ENCODE measurements around the gene DPYSL5. TPM values are rescaled to one million over a fixed set of nuclear protein-coding genes. Genes with fewer than 3 reads are reported as not detected.

Gene DPYSL5
- total and polyA plus RNA-seq, 7 experiments from 2014 or later = not detected

DNA sequence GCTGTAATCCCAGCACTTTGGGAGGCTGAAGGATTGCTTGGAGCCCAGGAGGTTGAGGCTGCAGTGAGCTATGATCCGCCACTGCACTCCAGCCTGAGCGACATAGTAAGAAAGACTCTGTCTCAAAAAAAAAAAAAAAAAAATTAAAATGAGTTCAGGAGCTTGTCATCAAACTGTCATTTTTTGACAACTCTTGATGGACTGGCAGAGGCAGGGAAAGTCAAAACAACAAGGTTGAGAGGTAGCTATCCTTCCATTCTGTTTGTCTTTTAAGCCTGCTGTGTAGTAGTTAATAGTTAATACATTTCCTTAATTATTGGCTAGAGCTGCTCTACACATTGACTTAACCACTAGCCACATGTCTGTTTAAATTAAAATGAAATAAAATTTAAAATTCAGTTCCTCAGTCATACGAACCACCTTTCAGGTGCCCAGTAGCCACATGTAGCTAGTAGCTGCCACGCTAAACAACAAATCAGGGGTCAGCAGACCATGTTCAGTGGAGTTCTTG lies 22.7 kb downstream of the DPYSL5 start:
- Mint-ChIP-seq H3K9me3 (no peaks in the 10 kb centered on the region), H3K36me3 (no peaks in the 10 kb centered on the region), H3K27me3 (peaks cover 12 to 26% (median 16%) of the 10 kb centered on the region in 5 donors), H3K4me1 (peaks cover 0 to 2% (median 0%) of the 10 kb centered on the region in 7 donors), H3K4me3 (no peak overlapping the region), H3K27ac (no peak overlapping the region)
- DNase-seq = no peak
- H3K4me3 ChIP-seq (ENCODE audit: low read length) = no peak overlapping the region
- H3K27ac ChIP-seq (ENCODE audit: low read depth, low read length) = no peak overlapping the region
- no peaks in the 10 kb centered on the region for H3K36me3 ChIP-seq (ENCODE audit: control insufficient read depth in 2 of 3, insufficient read depth in 3 of 3, low read length in 3 of 3)
- no peaks in the 10 kb centered on the region for H3K4me1 ChIP-seq (ENCODE audit: control insufficient read depth in 2 of 2, insufficient read depth in 2 of 2, low read length in 2 of 2)
- H3K27me3 ChIP-seq (ENCODE audit: control insufficient read depth in 2 of 2, insufficient read depth in 2 of 2, low read length in 2 of 2) = no peaks in the 10 kb centered on the region
- ChIA-PET POLR2A (no interaction called here), CTCF (no interaction called here)
- ATAC-seq = no peak
- no peaks in the 10 kb centered on the region for H3K9me3 ChIP-seq (ENCODE audit: control insufficient read depth in 2 of 3, low read length in 3 of 3)
- intact Hi-C loops (cut with micrococcal nuclease) = no loop called here

DNA sequence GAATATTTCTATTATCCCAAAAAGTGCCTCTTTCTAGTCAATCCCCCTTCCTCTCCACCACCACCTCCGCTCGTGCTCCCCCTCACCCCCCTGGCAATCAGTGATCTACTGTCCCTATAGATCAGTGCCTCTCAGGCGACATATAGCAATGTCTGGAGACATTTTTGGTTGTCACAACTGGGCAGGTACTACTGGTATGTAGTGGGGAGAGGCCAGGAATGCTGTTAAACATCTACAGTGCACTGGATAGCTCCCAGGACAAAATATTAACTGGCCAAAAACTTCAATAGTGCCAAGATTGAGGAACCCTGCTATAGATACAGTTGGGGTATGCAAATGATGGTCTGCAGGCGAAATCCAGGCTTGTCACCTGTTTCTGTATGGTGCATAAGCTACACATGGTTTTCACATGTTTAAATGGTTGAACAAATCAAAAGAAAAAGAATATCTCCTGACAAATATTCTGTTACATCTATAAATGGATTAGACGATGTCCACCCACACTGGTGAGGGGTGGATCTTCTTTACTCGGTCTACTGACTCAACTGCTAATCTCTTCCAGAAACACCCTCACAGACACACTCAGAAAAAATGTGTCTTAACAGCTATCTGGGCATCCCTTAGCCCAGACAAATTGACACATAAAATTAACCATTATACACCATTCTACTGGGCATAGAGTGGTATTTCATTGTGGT lies 25.5 kb downstream of the DPYSL5 start:
- DNase-seq = no peak
- Histone ChIP-seq H3K4me3 (ENCODE audit: low read length) (no peak overlapping the region), H3K27me3 (ENCODE audit: control insufficient read depth in 2 of 2, insufficient read depth in 2 of 2, low read length in 2 of 2) (no peaks in the 10 kb centered on the region), H3K4me1 (ENCODE audit: control insufficient read depth in 2 of 2, insufficient read depth in 2 of 2, low read length in 2 of 2) (no peaks in the 10 kb centered on the region), H3K27ac (ENCODE audit: low read depth, low read length) (no peak overlapping the region), H3K36me3 (ENCODE audit: control insufficient read depth in 2 of 3, insufficient read depth in 3 of 3, low read length in 3 of 3) (no peaks in the 10 kb centered on the region), H3K9me3 (ENCODE audit: control insufficient read depth in 2 of 3, low read length in 3 of 3) (no peaks in the 10 kb centered on the region)
- no peak for ATAC-seq
- POLR2A ChIA-PET = no interaction called here
- intact Hi-C loops (cut with micrococcal nuclease) = no loop called here
- peaks cover 0 to 2% (median 0%) of the 10 kb centered on the region in 7 donors for H3K4me1 Mint-ChIP-seq
- CTCF ChIA-PET = no interaction called here
- H3K4me3 Mint-ChIP-seq = no peak overlapping the region
- no peaks in the 10 kb centered on the region for H3K36me3 Mint-ChIP-seq
- peaks cover 7 to 20% (median 14%) of the 10 kb centered on the region in 5 donors for H3K27me3 Mint-ChIP-seq
- H3K27ac Mint-ChIP-seq = no peak overlapping the region
- no peaks in the 10 kb centered on the region for H3K9me3 Mint-ChIP-seq

DNA sequence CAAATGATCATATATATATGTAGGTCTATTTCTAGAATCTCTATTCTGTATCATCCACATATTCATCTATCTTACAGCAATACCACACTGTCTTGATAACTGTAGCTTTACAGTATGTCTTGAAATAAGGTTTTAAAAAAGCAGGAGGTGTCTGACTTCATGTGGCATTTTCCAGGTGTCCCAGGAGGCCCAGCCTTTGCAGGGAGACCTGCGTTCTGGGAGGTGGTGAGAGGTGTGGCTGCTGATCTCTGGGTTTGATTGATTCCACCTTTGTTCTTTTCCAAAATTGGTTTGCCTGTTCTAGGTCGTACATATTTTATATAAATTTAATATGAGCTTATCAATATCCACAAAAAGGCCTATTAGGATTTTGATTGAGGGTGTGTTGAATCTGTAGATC lies 26.6 kb downstream of the DPYSL5 start:
- no peaks in the 10 kb centered on the region for H3K9me3 ChIP-seq (ENCODE audit: control insufficient read depth in 2 of 3, low read length in 3 of 3)
- no peak overlapping the region for H3K27ac ChIP-seq (ENCODE audit: low read depth, low read length)
- ATAC-seq = no peak
- H3K4me3 Mint-ChIP-seq = no peak overlapping the region
- no peaks in the 10 kb centered on the region for H3K36me3 Mint-ChIP-seq
- CTCF ChIA-PET = no interaction called here
- H3K27ac Mint-ChIP-seq = no peak overlapping the region
- DNase-seq = no peak
- no peaks in the 10 kb centered on the region for H3K27me3 ChIP-seq (ENCODE audit: control insufficient read depth in 2 of 2, insufficient read depth in 2 of 2, low read length in 2 of 2)
- H3K9me3 Mint-ChIP-seq = no peaks in the 10 kb centered on the region
- peaks cover 0 to 2% (median 0%) of the 10 kb centered on the region in 7 donors for H3K4me1 Mint-ChIP-seq
- no peaks in the 10 kb centered on the region for H3K36me3 ChIP-seq (ENCODE audit: control insufficient read depth in 2 of 3, insufficient read depth in 3 of 3, low read length in 3 of 3)
- H3K27me3 Mint-ChIP-seq = peaks cover 6 to 18% (median 16%) of the 10 kb centered on the region in 5 donors
- intact Hi-C loops (cut with micrococcal nuclease) = no loop called here
- POLR2A ChIA-PET = no interaction called here
- H3K4me3 ChIP-seq (ENCODE audit: low read length) = no peak overlapping the region
- H3K4me1 ChIP-seq (ENCODE audit: control insufficient read depth in 2 of 2, insufficient read depth in 2 of 2, low read length in 2 of 2) = no peaks in the 10 kb centered on the region

DNA sequence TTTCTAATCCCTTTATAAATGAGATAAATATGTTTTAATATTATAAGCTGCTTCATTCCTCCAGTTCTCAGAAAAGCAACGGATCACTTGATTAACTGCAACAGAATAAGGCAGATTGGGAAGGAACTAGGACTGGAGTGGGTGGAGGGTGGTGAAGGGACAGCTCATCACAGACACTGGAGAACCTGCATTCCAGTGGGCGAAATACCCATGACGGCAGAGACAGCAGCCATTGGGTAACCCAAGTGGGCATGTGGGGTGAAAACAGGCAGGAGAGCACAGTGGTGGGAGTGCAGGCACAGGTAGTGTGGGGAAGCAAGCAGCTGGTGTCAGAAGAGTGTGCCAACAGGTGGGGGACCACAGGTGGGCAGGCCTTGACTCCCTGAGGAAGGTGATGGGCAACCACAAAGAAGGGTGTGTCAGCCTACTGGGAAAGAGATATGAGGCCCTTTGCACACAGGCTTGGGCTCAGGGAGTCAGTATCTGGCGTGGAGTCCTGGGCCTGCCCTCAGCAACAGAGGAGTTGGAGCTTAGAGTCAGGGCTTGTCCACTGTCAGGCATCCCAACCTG lies 27.2 kb downstream of the DPYSL5 start:
- intact Hi-C loops (cut with micrococcal nuclease) = no loop called here
- no peak overlapping the region for H3K4me3 ChIP-seq (ENCODE audit: low read length)
- ATAC-seq (no peak), DNase-seq (no peak)
- CTCF ChIA-PET = interaction anchor here (0.7 kb wide), 1 partner anchor 9 kb away, joined by 4 read pairs; no protein-coding TSS in a partner anchor
- H3K4me3 Mint-ChIP-seq = no peak overlapping the region
- POLR2A ChIA-PET = no interaction called here
- no peaks in the 10 kb centered on the region for H3K27me3 ChIP-seq (ENCODE audit: control insufficient read depth in 2 of 2, insufficient read depth in 2 of 2, low read length in 2 of 2)
- H3K9me3 Mint-ChIP-seq = no peaks in the 10 kb centered on the region
- no peaks in the 10 kb centered on the region for H3K36me3 ChIP-seq (ENCODE audit: control insufficient read depth in 2 of 3, insufficient read depth in 3 of 3, low read length in 3 of 3)
- no peaks in the 10 kb centered on the region for H3K4me1 ChIP-seq (ENCODE audit: control insufficient read depth in 2 of 2, insufficient read depth in 2 of 2, low read length in 2 of 2)
- no peaks in the 10 kb centered on the region for H3K36me3 Mint-ChIP-seq
- H3K9me3 ChIP-seq (ENCODE audit: control insufficient read depth in 2 of 3, low read length in 3 of 3) = no peaks in the 10 kb centered on the region
- H3K27ac Mint-ChIP-seq = no peak overlapping the region
- H3K27me3 Mint-ChIP-seq = peaks cover 6 to 18% (median 13%) of the 10 kb centered on the region in 5 donors
- peaks cover 0 to 2% (median 0%) of the 10 kb centered on the region in 7 donors for H3K4me1 Mint-ChIP-seq
- H3K27ac ChIP-seq (ENCODE audit: low read depth, low read length) = no peak overlapping the region

DNA sequence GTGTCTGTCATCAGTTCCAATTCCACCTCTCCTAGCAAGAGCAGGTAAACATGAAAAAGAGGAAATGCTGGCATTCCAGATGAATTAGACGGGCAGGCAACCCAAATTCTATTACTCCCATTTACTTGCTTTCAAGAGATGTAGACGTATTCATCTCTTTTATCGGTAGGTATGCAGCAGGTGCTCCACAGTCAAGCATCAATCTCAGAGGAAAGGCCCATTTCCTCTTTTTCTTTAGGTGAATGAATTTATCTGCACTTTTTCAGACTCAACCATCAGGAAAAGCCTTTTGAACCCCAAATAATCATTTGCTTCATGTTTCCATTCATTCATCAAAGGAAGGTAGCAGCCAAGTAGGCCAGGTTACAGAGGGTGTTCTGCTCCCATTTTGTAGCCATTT lies 27.9 kb downstream of the DPYSL5 start:
- no peaks in the 10 kb centered on the region for H3K27me3 ChIP-seq (ENCODE audit: control insufficient read depth in 2 of 2, insufficient read depth in 2 of 2, low read length in 2 of 2)
- Mint-ChIP-seq H3K27ac (no peak overlapping the region), H3K4me3 (no peak overlapping the region), H3K9me3 (no peaks in the 10 kb centered on the region), H3K36me3 (no peaks in the 10 kb centered on the region), H3K4me1 (peaks cover 0 to 2% (median 0%) of the 10 kb centered on the region in 7 donors), H3K27me3 (peaks cover 6 to 18% (median 17%) of the 10 kb centered on the region in 5 donors)
- H3K4me1 ChIP-seq (ENCODE audit: control insufficient read depth in 2 of 2, insufficient read depth in 2 of 2, low read length in 2 of 2) = no peaks in the 10 kb centered on the region
- no peaks in the 10 kb centered on the region for H3K36me3 ChIP-seq (ENCODE audit: control insufficient read depth in 2 of 3, insufficient read depth in 3 of 3, low read length in 3 of 3)
- ATAC-seq = no peak
- H3K9me3 ChIP-seq (ENCODE audit: control insufficient read depth in 2 of 3, low read length in 3 of 3) = no peaks in the 10 kb centered on the region
- POLR2A ChIA-PET = no interaction called here
- no peak overlapping the region for H3K27ac ChIP-seq (ENCODE audit: low read depth, low read length)
- H3K4me3 ChIP-seq (ENCODE audit: low read length) = no peak overlapping the region
- intact Hi-C loops (cut with micrococcal nuclease) = no loop called here
- CTCF ChIA-PET = no interaction called here
- DNase-seq = no peak

DNA sequence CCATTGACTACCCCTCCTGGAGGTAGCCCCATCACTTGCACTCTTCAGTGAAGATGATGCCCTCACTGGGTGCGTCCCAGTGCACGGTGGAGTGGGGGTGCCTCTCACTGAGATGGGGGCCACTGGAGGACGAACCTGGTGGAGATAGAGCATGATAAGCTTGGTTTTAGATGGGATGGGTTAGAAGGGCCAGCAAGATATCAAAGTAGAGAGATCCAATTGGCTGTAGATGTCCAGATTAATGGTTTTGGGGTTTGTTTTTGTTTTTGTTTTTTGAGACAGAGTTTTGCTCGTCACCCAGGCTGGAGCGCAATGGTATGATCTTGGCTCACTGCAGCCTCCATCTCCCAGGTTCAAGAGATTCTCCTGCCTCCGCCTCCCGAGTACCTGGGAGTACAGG lies 28.3 kb downstream of the DPYSL5 start:
- DNase-seq (no peak), ATAC-seq (no peak)
- Mint-ChIP-seq H3K9me3 (no peaks in the 10 kb centered on the region), H3K27ac (no peak overlapping the region), H3K4me3 (no peak overlapping the region), H3K27me3 (peaks cover 6 to 21% (median 17%) of the 10 kb centered on the region in 5 donors), H3K4me1 (peaks cover 0 to 2% (median 0%) of the 10 kb centered on the region in 7 donors), H3K36me3 (no peaks in the 10 kb centered on the region)
- ChIA-PET POLR2A (no interaction called here), CTCF (no interaction called here)
- Histone ChIP-seq H3K4me1 (ENCODE audit: control insufficient read depth in 2 of 2, insufficient read depth in 2 of 2, low read length in 2 of 2) (no peaks in the 10 kb centered on the region), H3K4me3 (ENCODE audit: low read length) (no peak overlapping the region), H3K9me3 (ENCODE audit: control insufficient read depth in 2 of 3, low read length in 3 of 3) (no peaks in the 10 kb centered on the region), H3K27ac (ENCODE audit: low read depth, low read length) (no peak overlapping the region), H3K36me3 (ENCODE audit: control insufficient read depth in 2 of 3, insufficient read depth in 3 of 3, low read length in 3 of 3) (no peaks in the 10 kb centered on the region), H3K27me3 (ENCODE audit: control insufficient read depth in 2 of 2, insufficient read depth in 2 of 2, low read length in 2 of 2) (no peaks in the 10 kb centered on the region)
- intact Hi-C loops (cut with micrococcal nuclease) = no loop called here

DNA sequence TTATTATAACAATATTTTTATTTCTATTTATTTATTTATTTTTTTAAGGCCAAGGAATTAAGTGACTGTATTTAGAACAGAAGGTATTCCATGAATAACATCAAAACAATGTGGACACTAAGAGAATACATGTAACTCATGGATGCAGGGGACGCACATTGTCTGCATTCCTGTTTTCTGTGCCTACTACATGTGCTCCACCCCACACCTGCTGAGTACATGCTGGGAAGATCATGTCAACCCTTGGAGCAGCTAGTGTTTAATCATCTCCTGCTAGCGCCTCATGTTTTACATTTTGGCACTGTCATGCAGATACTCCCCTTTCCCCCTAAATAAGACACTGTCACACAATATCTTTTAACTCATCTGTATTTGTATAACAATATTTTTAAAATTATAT lies 29.3 kb downstream of the DPYSL5 start:
- H3K36me3 Mint-ChIP-seq = no peaks in the 10 kb centered on the region
- H3K27ac Mint-ChIP-seq = no peak overlapping the region
- H3K27ac ChIP-seq (ENCODE audit: low read depth, low read length) = no peak overlapping the region
- no peaks in the 10 kb centered on the region for H3K9me3 ChIP-seq (ENCODE audit: control insufficient read depth in 2 of 3, low read length in 3 of 3)
- H3K4me3 Mint-ChIP-seq = no peak overlapping the region
- peaks cover 0 to 2% (median 0%) of the 10 kb centered on the region in 7 donors for H3K4me1 Mint-ChIP-seq
- H3K36me3 ChIP-seq (ENCODE audit: control insufficient read depth in 2 of 3, insufficient read depth in 3 of 3, low read length in 3 of 3) = no peaks in the 10 kb centered on the region
- no peaks in the 10 kb centered on the region for H3K27me3 ChIP-seq (ENCODE audit: control insufficient read depth in 2 of 2, insufficient read depth in 2 of 2, low read length in 2 of 2)
- H3K4me3 ChIP-seq (ENCODE audit: low read length) = no peak overlapping the region
- DNase-seq (no peak), ATAC-seq (no peak)
- peaks cover 6 to 25% (median 17%) of the 10 kb centered on the region in 5 donors for H3K27me3 Mint-ChIP-seq
- intact Hi-C loops (cut with micrococcal nuclease) = no loop called here
- no peaks in the 10 kb centered on the region for H3K9me3 Mint-ChIP-seq
- ChIA-PET POLR2A (no interaction called here), CTCF (no interaction called here)
- no peaks in the 10 kb centered on the region for H3K4me1 ChIP-seq (ENCODE audit: control insufficient read depth in 2 of 2, insufficient read depth in 2 of 2, low read length in 2 of 2)
